ENCODE data around the gene THBS4. TPM values are rescaled to one million over a fixed set of nuclear protein-coding genes. Genes with fewer than 3 reads are reported as not detected.

THBS4 gene
- total and polyA plus RNA-seq, 8 donors: 3.7 to 56.8 (median 8.6) TPM

- Histone ChIP-seq H3K27ac (no peak overlapping the region), H3K27me3 (no peaks in the 10 kb centered on the region), H3K4me3 (no peak overlapping the region), H3K4me1 (no peaks in the 10 kb centered on the region), H3K9me3 (no peaks in the 10 kb centered on the region), H3K36me3 (no peaks in the 10 kb centered on the region)
- WGBS, 2 donors: 80 to 81% methylated on average over 8 of the region's 8 CpGs
- ATAC-seq (no peak), DNase-seq (no peak), FAIRE-seq (no peak)
- intact Hi-C loops (cut with DNase I): no loop called here
- no peak for TF ChIP-seq CTCF (IDR thresholded peaks at IDR 0.05)
These were observed 17.3 kb downstream of the THBS4 start for GRCh38 chr5:80052464-80052863.

- DNase-seq (no peak), ATAC-seq (no peak), FAIRE-seq (no peak)
- Histone ChIP-seq H3K4me3 (no peak overlapping the region), H3K27ac (no peak overlapping the region), H3K9me3 (no peaks in the 10 kb centered on the region), H3K36me3 (no peaks in the 10 kb centered on the region), H3K27me3 (no peaks in the 10 kb centered on the region), H3K4me1 (no peaks in the 10 kb centered on the region)
- 79 to 92% methylated on average over 5 of the region's 5 CpGs for WGBS, 2 donors
- no peak for TF ChIP-seq CTCF (IDR thresholded peaks at IDR 0.05)
- intact Hi-C loops (cut with DNase I): no loop called here
These were observed 19.5 kb downstream of the THBS4 start for GRCh38 chr5:80054682-80055081.

- H3K4me3 ChIP-seq: no peak overlapping the region
- no peaks in the 10 kb centered on the region for H3K36me3 ChIP-seq
- no peak overlapping the region for H3K27ac ChIP-seq
- ATAC-seq (peak in 3 of 4 donors; percentile 57 to 64 (median 60)), FAIRE-seq (no peak), DNase-seq (no peak)
- TF ChIP-seq CTCF (IDR thresholded peaks at IDR 0.05): no peak
- intact Hi-C loops (cut with DNase I): no loop called here
- H3K9me3 ChIP-seq: no peaks in the 10 kb centered on the region
- 32 to 42% methylated on average over 11 of the region's 11 CpGs for WGBS, 2 donors
- no peaks in the 10 kb centered on the region for H3K4me1 ChIP-seq
- H3K27me3 ChIP-seq: no peaks in the 10 kb centered on the region
These were observed 20.5 kb downstream of the THBS4 start for GRCh38 chr5:80055491-80056170.

GRCh38 chr5:80057099-80057498, 22.0 kb downstream of the THBS4 start:
- DNase-seq: no peak
- Histone ChIP-seq H3K27ac (no peak overlapping the region), H3K4me3 (no peak overlapping the region), H3K36me3 (no peaks in the 10 kb centered on the region), H3K9me3 (no peaks in the 10 kb centered on the region), H3K27me3 (no peaks in the 10 kb centered on the region), H3K4me1 (no peaks in the 10 kb centered on the region)
- intact Hi-C loops (cut with DNase I): no loop called here
- no peak for FAIRE-seq
- TF ChIP-seq CTCF (IDR thresholded peaks at IDR 0.05): no peak
- ATAC-seq: no peak
- 91 to 99% methylated on average over 2 of the region's 2 CpGs for WGBS, 2 donors

- ATAC-seq (no peak), DNase-seq (no peak), FAIRE-seq (no peak)
- intact Hi-C loops (cut with DNase I): no loop called here
- Histone ChIP-seq H3K9me3 (no peaks in the 10 kb centered on the region), H3K36me3 (no peaks in the 10 kb centered on the region), H3K4me3 (no peak overlapping the region), H3K27ac (no peak overlapping the region), H3K27me3 (no peaks in the 10 kb centered on the region), H3K4me1 (no peaks in the 10 kb centered on the region)
- no peak for TF ChIP-seq CTCF (IDR thresholded peaks at IDR 0.05)
- WGBS, 2 donors: 78 to 87% methylated on average over 2 of the region's 2 CpGs
These were observed 22.8 kb downstream of the THBS4 start for GRCh38 chr5:80057921-80058320.
